ENCODE data around the gene IKZF2. TPM values are rescaled to one million over a fixed set of nuclear protein-coding genes. Genes with fewer than 3 reads are reported as not detected.

The IKZF2 gene
- total RNA-seq, 2 experiments from 2014 or later, result 4.2 to 6.0 TPM

DNA sequence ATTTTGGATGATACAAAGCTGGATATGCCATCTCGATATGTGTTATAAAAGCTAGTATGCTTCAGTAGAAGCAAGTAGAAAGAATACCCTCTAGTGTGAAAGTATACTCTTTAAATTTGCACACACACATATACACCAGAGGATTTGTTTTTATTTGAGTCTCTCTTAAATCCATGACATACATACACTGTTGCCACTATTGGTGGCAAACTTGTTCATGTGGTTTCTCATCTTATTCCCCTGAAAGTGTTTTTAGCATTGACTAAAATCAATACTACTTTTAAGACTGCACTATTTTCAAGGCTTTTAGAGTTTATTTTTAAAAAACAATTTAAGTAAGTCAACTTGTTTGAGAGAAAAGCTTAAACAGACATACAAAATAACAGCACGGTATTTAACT lies 137.4 kb downstream of the IKZF2 start:
- no peak for DNase-seq
- POLR2A ChIA-PET, result interaction anchor here (0.7 to 1.1 kb wide), 3 partner anchors 90 to 137 kb away, joined by 3 read pairs; no protein-coding TSS in a partner anchor
- Mint-ChIP-seq H3K4me3 (no peak overlapping the region), H3K36me3 (ENCODE audit: low read depth) (peaks cover 6% of the 10 kb centered on the region), H3K9me3 (no peaks in the 10 kb centered on the region), H3K27me3 (peaks cover 23% of the 10 kb centered on the region), H3K4me1 (peaks cover 42% of the 10 kb centered on the region), H3K27ac (no peak overlapping the region)
- CTCF ChIA-PET, result no interaction called here

DNA sequence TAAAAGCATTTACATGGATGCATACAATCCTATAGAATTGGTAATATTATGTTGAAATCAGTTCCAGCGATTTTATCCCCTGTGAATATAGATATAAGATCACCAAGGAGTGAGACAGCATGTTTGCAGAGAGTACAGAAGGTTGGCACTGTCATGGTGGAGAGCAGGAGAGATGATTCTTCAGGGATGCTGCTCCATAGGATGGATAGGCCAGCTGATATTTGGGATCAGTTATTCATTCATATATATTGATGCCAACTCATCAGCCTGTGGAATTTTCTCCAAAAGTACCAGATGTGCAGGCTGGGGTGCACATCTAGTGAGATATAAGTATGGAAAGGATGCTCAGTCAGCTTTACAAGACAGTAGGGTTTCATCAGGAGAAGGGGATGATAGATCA lies 139.9 kb downstream of the IKZF2 start:
- H3K27ac Mint-ChIP-seq, result no peak overlapping the region
- no peaks in the 10 kb centered on the region for H3K36me3 Mint-ChIP-seq (ENCODE audit: low read depth)
- DNase-seq, result no peak
- peaks cover 8% of the 10 kb centered on the region for H3K27me3 Mint-ChIP-seq
- H3K4me1 Mint-ChIP-seq, result peaks cover 26% of the 10 kb centered on the region
- POLR2A ChIA-PET, result no interaction called here
- H3K4me3 Mint-ChIP-seq, result no peak overlapping the region
- CTCF ChIA-PET, result no interaction called here
- no peaks in the 10 kb centered on the region for H3K9me3 Mint-ChIP-seq

GRCh38 chr2:213010106-213010779 lies 141.2 kb downstream of the IKZF2 start:
- H3K27ac Mint-ChIP-seq, result no peak overlapping the region
- DNase-seq, result no peak
- peaks cover 14% of the 10 kb centered on the region for H3K4me1 Mint-ChIP-seq
- ChIA-PET CTCF (no interaction called here), POLR2A (no interaction called here)
- peaks cover 6% of the 10 kb centered on the region for H3K27me3 Mint-ChIP-seq
- H3K9me3 Mint-ChIP-seq, result no peaks in the 10 kb centered on the region
- H3K36me3 Mint-ChIP-seq (ENCODE audit: low read depth), result no peaks in the 10 kb centered on the region
- no peak overlapping the region for H3K4me3 Mint-ChIP-seq

- Mint-ChIP-seq H3K36me3 (ENCODE audit: low read depth) (no peaks in the 10 kb centered on the region), H3K4me1 (no peaks in the 10 kb centered on the region), H3K27ac (no peak overlapping the region), H3K27me3 (peaks cover 4% of the 10 kb centered on the region), H3K9me3 (no peaks in the 10 kb centered on the region), H3K4me3 (no peak overlapping the region)
- DNase-seq, result no peak
- POLR2A ChIA-PET, result no interaction called here
- CTCF ChIA-PET, result no interaction called here
These were observed 144.0 kb downstream of the IKZF2 start for GRCh38 chr2:213007290-213007838.

GRCh38 chr2:213004197-213004821 lies 147.1 kb downstream of the IKZF2 start:
- no peaks in the 10 kb centered on the region for H3K36me3 Mint-ChIP-seq (ENCODE audit: low read depth)
- H3K27me3 Mint-ChIP-seq, result peaks cover 2% of the 10 kb centered on the region
- no peak overlapping the region for H3K4me3 Mint-ChIP-seq
- H3K9me3 Mint-ChIP-seq, result no peaks in the 10 kb centered on the region
- H3K4me1 Mint-ChIP-seq, result peaks cover 2% of the 10 kb centered on the region
- H3K27ac Mint-ChIP-seq, result no peak overlapping the region
- ChIA-PET POLR2A (no interaction called here), CTCF (no interaction called here)
- DNase-seq, result no peak

- Mint-ChIP-seq H3K9me3 (no peaks in the 10 kb centered on the region), H3K36me3 (ENCODE audit: low read depth) (no peaks in the 10 kb centered on the region), H3K27ac (no peak overlapping the region), H3K4me3 (no peak overlapping the region), H3K27me3 (peaks cover 2% of the 10 kb centered on the region), H3K4me1 (peaks cover 2% of the 10 kb centered on the region)
- ChIA-PET POLR2A (no interaction called here), CTCF (interaction anchor here (1.5 kb wide), 1 partner anchor 111 kb away, joined by 3 read pairs; no protein-coding TSS in a partner anchor)
- no peak for DNase-seq
These were observed 149.0 kb downstream of the IKZF2 start for GRCh38 chr2:213002383-213002782.

DNA sequence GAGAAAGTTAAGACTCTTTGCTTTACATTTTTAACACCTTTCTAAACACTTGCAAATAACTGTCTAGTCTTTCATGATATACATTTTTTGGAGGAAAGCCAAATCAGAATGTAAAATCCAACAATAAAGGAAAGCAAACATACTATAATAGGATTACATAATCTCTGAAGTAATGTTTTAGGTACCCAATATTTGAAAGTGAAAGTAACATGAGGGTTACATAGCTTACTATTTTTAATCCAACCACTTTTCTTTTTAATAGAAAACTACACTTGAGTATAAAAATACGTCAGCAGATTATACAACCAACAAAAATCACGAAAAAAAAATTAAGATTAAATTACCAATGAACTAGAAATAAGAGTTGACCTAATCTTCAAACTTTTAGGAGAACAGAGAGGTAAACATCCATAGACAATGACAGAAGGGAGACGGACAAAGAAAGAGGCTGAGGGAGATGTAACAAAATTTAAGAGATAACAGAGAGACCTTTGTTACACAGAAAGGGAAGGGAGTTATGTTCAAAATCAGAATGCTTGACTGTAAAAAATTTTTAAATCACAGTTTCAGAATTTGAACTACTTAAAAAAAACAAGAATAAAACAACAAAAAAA lies 150.0 kb downstream of the IKZF2 start:
- Mint-ChIP-seq H3K9me3 (no peaks in the 10 kb centered on the region), H3K36me3 (ENCODE audit: low read depth) (no peaks in the 10 kb centered on the region), H3K27me3 (peaks cover 2% of the 10 kb centered on the region), H3K4me3 (no peak overlapping the region), H3K4me1 (peaks cover 2% of the 10 kb centered on the region), H3K27ac (no peak overlapping the region)
- no peak for DNase-seq
- ChIA-PET CTCF (no interaction called here), POLR2A (no interaction called here)

GRCh38 chr2:212998626-212999359 lies 152.6 kb downstream of the IKZF2 start:
- H3K27ac Mint-ChIP-seq, result no peak overlapping the region
- DNase-seq, result no peak
- H3K36me3 Mint-ChIP-seq (ENCODE audit: low read depth), result no peaks in the 10 kb centered on the region
- no peaks in the 10 kb centered on the region for H3K9me3 Mint-ChIP-seq
- ChIA-PET CTCF (no interaction called here), POLR2A (no interaction called here)
- peaks cover 2% of the 10 kb centered on the region for H3K27me3 Mint-ChIP-seq
- peaks cover 2% of the 10 kb centered on the region for H3K4me1 Mint-ChIP-seq
- no peak overlapping the region for H3K4me3 Mint-ChIP-seq

DNA sequence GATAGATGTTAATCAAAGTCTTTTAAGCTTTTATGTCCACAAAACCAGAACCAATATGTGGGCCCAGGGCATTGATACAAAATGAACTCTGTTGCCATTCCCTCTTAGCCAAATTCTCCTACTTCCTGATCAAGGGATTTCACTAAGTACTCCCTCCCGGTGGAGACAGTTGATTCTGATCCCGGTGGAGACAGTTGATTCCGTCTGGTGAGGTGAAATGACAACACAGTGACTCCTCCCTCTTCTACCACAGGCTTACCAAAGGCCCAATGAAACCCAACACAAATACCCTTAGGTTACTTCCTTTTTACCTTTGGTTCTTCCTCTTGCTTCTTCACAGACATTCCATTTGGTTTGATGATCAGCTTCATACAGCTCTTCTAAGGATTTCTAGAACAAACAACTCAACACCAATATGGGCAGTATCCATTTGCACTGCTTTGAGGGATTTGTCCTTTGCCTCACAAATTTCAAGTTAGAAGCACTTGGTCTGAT lies 153.8 kb downstream of the IKZF2 start:
- ChIA-PET CTCF (no interaction called here), POLR2A (no interaction called here)
- H3K4me1 Mint-ChIP-seq, result peaks cover 2% of the 10 kb centered on the region
- no peak for DNase-seq
- H3K27ac Mint-ChIP-seq, result no peak overlapping the region
- H3K4me3 Mint-ChIP-seq, result no peak overlapping the region
- peaks cover 3% of the 10 kb centered on the region for H3K9me3 Mint-ChIP-seq
- H3K27me3 Mint-ChIP-seq, result peaks cover 2% of the 10 kb centered on the region
- H3K36me3 Mint-ChIP-seq (ENCODE audit: low read depth), result no peaks in the 10 kb centered on the region

- H3K4me3 Mint-ChIP-seq, result no peak overlapping the region
- no peaks in the 10 kb centered on the region for H3K4me1 Mint-ChIP-seq
- CTCF ChIA-PET, result no interaction called here
These were observed 155.5 kb downstream of the IKZF2 start for GRCh38 chr2:212995920-212996319.

GRCh38 chr2:212994976-212995375 lies 156.4 kb downstream of the IKZF2 start:
- H3K27me3 Mint-ChIP-seq, result peaks cover 2% of the 10 kb centered on the region
- peaks cover 5% of the 10 kb centered on the region for H3K9me3 Mint-ChIP-seq
- H3K36me3 Mint-ChIP-seq (ENCODE audit: low read depth), result no peaks in the 10 kb centered on the region
- DNase-seq, result no peak
- POLR2A ChIA-PET, result no interaction called here
- CTCF ChIA-PET, result no interaction called here
- H3K27ac Mint-ChIP-seq, result no peak overlapping the region
- no peaks in the 10 kb centered on the region for H3K4me1 Mint-ChIP-seq
- H3K4me3 Mint-ChIP-seq, result no peak overlapping the region

More at GRCh38 chr2:212995920-212996319, 155.5 kb downstream of the IKZF2 start:
- Mint-ChIP-seq H3K27me3 (peaks cover 2% of the 10 kb centered on the region), H3K27ac (no peak overlapping the region), H3K9me3 (peaks cover 5% of the 10 kb centered on the region), H3K36me3 (ENCODE audit: low read depth) (no peaks in the 10 kb centered on the region)
- no peak for DNase-seq
- POLR2A ChIA-PET, result no interaction called here

- CTCF ChIA-PET, result no interaction called here
- H3K36me3 Mint-ChIP-seq (ENCODE audit: low read depth), result no peaks in the 10 kb centered on the region
- no peaks in the 10 kb centered on the region for H3K4me1 Mint-ChIP-seq
- DNase-seq, result no peak
- POLR2A ChIA-PET, result no interaction called here
- no peak overlapping the region for H3K4me3 Mint-ChIP-seq
- no peaks in the 10 kb centered on the region for H3K27me3 Mint-ChIP-seq
- no peak overlapping the region for H3K27ac Mint-ChIP-seq
- H3K9me3 Mint-ChIP-seq, result peaks cover 7% of the 10 kb centered on the region
These were observed 160.3 kb downstream of the IKZF2 start for GRCh38 chr2:212991120-212991519.

- no peak overlapping the region for H3K27ac Mint-ChIP-seq
- DNase-seq, result no peak
- CTCF ChIA-PET, result no interaction called here
- no peaks in the 10 kb centered on the region for H3K36me3 Mint-ChIP-seq (ENCODE audit: low read depth)
- H3K9me3 Mint-ChIP-seq, result peaks cover 7% of the 10 kb centered on the region
- POLR2A ChIA-PET, result no interaction called here
- H3K27me3 Mint-ChIP-seq, result no peaks in the 10 kb centered on the region
- H3K4me1 Mint-ChIP-seq, result no peaks in the 10 kb centered on the region
- no peak overlapping the region for H3K4me3 Mint-ChIP-seq
These were observed 160.7 kb downstream of the IKZF2 start for GRCh38 chr2:212990697-212991096.

Measured in activated CD4-positive, alpha-beta memory T cell treated with anti-CD3 and anti-CD28 coated beads, Interleukin-2, amount 10 ng/mL, durations not matched to agents 7 days and 5 days (primary cell).